Liver (tissue), 3 donors: ENCODE measurements around the gene UBE2K.

Experiments
- EGR1 ChIP-seq, 2 donors: IDR thresholded peaks; 2 replicates each; pipeline ENCODE4 v1.6.1; 2016 to 2018; ENCODE audit warnings: antibody characterized with exemption in 2 of 2, low read depth in 2 of 2
- MAX ChIP-seq: IDR thresholded peaks from 2 replicates; pipeline ENCODE4 v1.6.1; 2016; ENCODE audit warnings: antibody characterized with exemption
- YY1 ChIP-seq: IDR thresholded peaks from 2 replicates; pipeline ENCODE4 v1.6.1; 2016; ENCODE audit warnings: antibody characterized with exemption, mild to moderate bottlenecking
- TF ChIP-seq, protein P1 (sequence below): fragments of 150-350 bp; IDR thresholded peaks from 2 replicates; pipeline ENCODE4 v1.5.1; 2017; ENCODE audit warnings: improper control_type of control experiment, low read depth, low read length; ENCODE audit not compliant: missing input control
- donor health status: healthy.
- donor health status: healthy.

GRCh38 chr4:39698424-39699009, 581 bp downstream of the UBE2K start:
- TF ChIP-seq, protein P1, sequence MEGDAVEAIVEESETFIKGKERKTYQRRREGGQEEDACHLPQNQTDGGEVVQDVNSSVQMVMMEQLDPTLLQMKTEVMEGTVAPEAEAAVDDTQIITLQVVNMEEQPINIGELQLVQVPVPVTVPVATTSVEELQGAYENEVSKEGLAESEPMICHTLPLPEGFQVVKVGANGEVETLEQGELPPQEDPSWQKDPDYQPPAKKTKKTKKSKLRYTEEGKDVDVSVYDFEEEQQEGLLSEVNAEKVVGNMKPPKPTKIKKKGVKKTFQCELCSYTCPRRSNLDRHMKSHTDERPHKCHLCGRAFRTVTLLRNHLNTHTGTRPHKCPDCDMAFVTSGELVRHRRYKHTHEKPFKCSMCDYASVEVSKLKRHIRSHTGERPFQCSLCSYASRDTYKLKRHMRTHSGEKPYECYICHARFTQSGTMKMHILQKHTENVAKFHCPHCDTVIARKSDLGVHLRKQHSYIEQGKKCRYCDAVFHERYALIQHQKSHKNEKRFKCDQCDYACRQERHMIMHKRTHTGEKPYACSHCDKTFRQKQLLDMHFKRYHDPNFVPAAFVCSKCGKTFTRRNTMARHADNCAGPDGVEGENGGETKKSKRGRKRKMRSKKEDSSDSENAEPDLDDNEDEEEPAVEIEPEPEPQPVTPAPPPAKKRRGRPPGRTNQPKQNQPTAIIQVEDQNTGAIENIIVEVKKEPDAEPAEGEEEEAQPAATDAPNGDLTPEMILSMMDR, result no peak
- TF ChIP-seq EGR1 (IDR thresholded peaks at IDR 0.05; ENCODE audit: low read depth in 2 of 2) (no peak), YY1 (no peak), MAX (no peak)
